ENCODE results near the gene TDRD10. TPM values are rescaled to one million over a fixed set of nuclear protein-coding genes. Genes with fewer than 3 reads are reported as not detected.

TDRD10 gene
- total and polyA plus RNA-seq, 2 of the 4 experiments (the other 2 are of a cell fraction): not detected

GRCh38 chr1:154571964-154572288 lies 69.9 kb downstream of the TDRD10 start:
- ChIA-PET POLR2A (ENCODE audit: unreplicated experiment) (no interaction called here), CTCF (no interaction called here)
- H3K27ac ChIP-seq (ENCODE audit: insufficient read depth, low read length): no peak overlapping the region
- dilution Hi-C loops (cut with HindIII; ENCODE audit: low sequenced_read_pairs, unreplicated experiment) (no loop called here), in situ Hi-C loops (cut with MboI; ENCODE audit: low sequenced_read_pairs) (no loop called here), intact Hi-C loops (cut with micrococcal nuclease) (no loop called here)
- H4K20me1 ChIP-seq (ENCODE audit: insufficient read depth, low read length): peaks cover 13% of the 10 kb centered on the region; the same call in 1 of the 2 replicates
- H3K4ac ChIP-seq (ENCODE audit: low read depth, low read length): no peak overlapping the region
- no peak overlapping the region for H2BK120ac ChIP-seq (ENCODE audit: low read depth, low read length)
- H2BK5ac ChIP-seq (ENCODE audit: low read depth, low read length, poor library complexity, severe bottlenecking): no peak overlapping the region
- no peak overlapping the region for H3K14ac ChIP-seq (replicated peaks; ENCODE audit: low read depth, low read length)
- peaks cover 36% of the 10 kb centered on the region for H3K27me3 ChIP-seq (ENCODE audit: control insufficient read depth, insufficient read depth, low read length)
- no TSS peak for BruUV-seq (replicated peaks)
- DNase-seq: no peak
- no peak overlapping the region for H4K5ac ChIP-seq (ENCODE audit: low read depth, low read length)
- H3K18ac ChIP-seq (ENCODE audit: low read depth, low read length): no peak overlapping the region
- H4K8ac ChIP-seq (ENCODE audit: low read depth in 2 of 2, low read length in 2 of 2): no peak overlapping the region
- no peaks in the 10 kb centered on the region for H3K36me3 ChIP-seq (ENCODE audit: control insufficient read depth, insufficient read depth, low read length)
- no peaks in the 10 kb centered on the region for H3K79me1 ChIP-seq (ENCODE audit: low read depth in 1 of 2, low read length in 2 of 2)
- H3K9ac ChIP-seq (ENCODE audit: low read depth, low read length): no peak overlapping the region
- TF ChIP-seq BHLHE40 (IDR thresholded peaks at IDR 0.05; ENCODE audit: low read depth, low read length): no peak
- H3K23ac ChIP-seq (ENCODE audit: low read depth, low read length): no peak overlapping the region
- no peak for ATAC-seq (ENCODE audit: low read depth)
- H3K9me1 ChIP-seq (ENCODE audit: insufficient read depth, low read length): peaks cover 4% of the 10 kb centered on the region; the same call in 1 of the 2 replicates
- WGBS, 2 experiments (ENCODE audit: extremely low coverage in 2 of 2, insufficient read length in 1 of 2): 92% methylated on average over 20 of the region's 29 CpGs; no CpG with 5 or more reads in 1 of the 2 experiments
- no peak overlapping the region for H2BK20ac ChIP-seq (ENCODE audit: low read depth, low read length)
- no peak overlapping the region for H2AK9ac ChIP-seq (replicated peaks; ENCODE audit: low read depth, low read length, poor library complexity)
- H3K4me2 ChIP-seq (ENCODE audit: low read depth, low read length): no peak overlapping the region
- H3K4me3 ChIP-seq (ENCODE audit: insufficient read depth, low read depth, low read length): no peak overlapping the region
- H2BK15ac ChIP-seq (ENCODE audit: low read depth, low read length): no peak overlapping the region
- no peak overlapping the region for H3K56ac ChIP-seq (ENCODE audit: extremely low read depth, insufficient read depth, low read length)
- H3K4me1 ChIP-seq (ENCODE audit: control insufficient read depth, insufficient read depth, low read length): peaks cover 4% of the 10 kb centered on the region; the same call in 1 of the 2 replicates
- no peak overlapping the region for H2AFZ ChIP-seq (replicated peaks; ENCODE audit: low read length, poor library complexity)
- no peak overlapping the region for H2AK5ac ChIP-seq (ENCODE audit: low read depth, low read length)
- H4K91ac ChIP-seq (ENCODE audit: insufficient read depth, low read depth, low read length): no peak overlapping the region
- H3K9me3 ChIP-seq (ENCODE audit: control insufficient read depth, insufficient read depth, low read length): no peaks in the 10 kb centered on the region

Data from IMR-90 (cell line).